K562 (cell line): ENCODE measurements around the gene INSYN2B. TPM values are rescaled to one million over a fixed set of nuclear protein-coding genes. Genes with fewer than 3 reads are reported as not detected.

Experiments
- ATAC-seq: fragments of 200-7000 bp; cut with Tn5 transposase; 3 replicates; pipeline ENCODE4 v1.9.1; 2020; ENCODE audit warnings: moderate library complexity
- BruUV-seq: library from RNA; stranded (reverse); fragments of 400-500 nt; replicated peaks from 2 replicates; lab custom pipeline; 2021; lab: Mats Ljungman, UMichigan
- CTCF ChIA-PET: fragments of 300-600 bp; formaldehyde crosslinking; extraction: SDS; loops from one replicate; lab custom pipeline; 2021; ENCODE audit warnings: low intra/inter-chr PET ratio; lab: Yijun Ruan, JAX
- POLR2A ChIA-PET: fragments of 300-600, 350-650 bp; sonication (Branson Sonifier 250); formaldehyde crosslinking; extraction: SDS; loops from one replicate; lab custom pipeline; 2021; ENCODE audit warnings: antibody characterized with exemption, inconsistent platforms; lab: Yijun Ruan, JAX
- DNase-seq, 4 experiments: peaks; one replicate each; pipeline versions ENCODE4 v3.0.0 to v3.0.0-alpha.2; 2011 to 2018; ENCODE audit warnings: low spot score in 3 of 4, mixed read lengths in 3 of 4; ENCODE audit errors: extremely low read depth in 1 of 4
- FAIRE-seq: peaks from 2 replicates; lab custom pipeline; 2011; peaks lifted over from hg19 to GRCh38; lab: Jason Lieb, UNC
- H2AFZ ChIP-seq: 2 replicates; pipeline ENCODE4 v1.6.0; 2011; ENCODE audit warnings: low read depth, low read length, control low read depth, inconsistent platforms
- H3K27ac ChIP-seq: fragments of 200-600 bp; 3 replicates; pipeline ENCODE4 v1.8.0; 2011; ENCODE audit warnings: low read depth, mild to moderate bottlenecking, control low read depth, inconsistent platforms, low read length, moderate library complexity, mixed read lengths; ENCODE audit errors: extremely low read depth
- H3K27me3 ChIP-seq, 2 experiments: fragments of 300-600 bp in 1 of 2; 2 replicates in 1 of 2; 3 replicates in 1 of 2; pipeline versions ENCODE4 v1.6.0 to v1.8.0; 2011; ENCODE audit warnings: inconsistent platforms in 2 of 2, low read length in 2 of 2, mild to moderate bottlenecking in 1 of 2, mixed read lengths in 1 of 2, moderate library complexity in 1 of 2; ENCODE audit not compliant: control insufficient read depth in 2 of 2, insufficient read depth in 2 of 2
- H3K36me3 ChIP-seq: fragments of 300-600 bp; 3 replicates; pipeline ENCODE4 v1.8.0; 2011; ENCODE audit warnings: mild to moderate bottlenecking, low read length, inconsistent platforms; ENCODE audit not compliant: control insufficient read depth, insufficient read depth
- H3K4me1 ChIP-seq, 2 experiments: fragments of 200-600 bp in 1 of 2; replicated peaks in 1 of 2; 2 replicates in 1 of 2; 3 replicates in 1 of 2; pipeline versions ENCODE4 v1.5.1 to v1.8.0; 2011; ENCODE audit warnings: inconsistent platforms in 2 of 2, low read length in 2 of 2, mild to moderate bottlenecking in 1 of 2, mixed read lengths in 1 of 2, moderate library complexity in 1 of 2; ENCODE audit not compliant: control insufficient read depth in 2 of 2, insufficient read depth in 2 of 2
- H3K4me2 ChIP-seq: 2 replicates; pipeline ENCODE4 v1.6.1; 2011; ENCODE audit warnings: low read length, control low read depth, inconsistent platforms, mixed read lengths; ENCODE audit not compliant: insufficient read depth
- H3K4me3 ChIP-seq: fragments of 200-600 bp; sonication (generic), shearing (Covaris generic); 2 replicates; pipeline ENCODE4 v1.5.1; 2016; ENCODE audit warnings: control low read depth, inconsistent platforms
- H3K79me2 ChIP-seq: fragments of 200-600 bp; 3 replicates; pipeline ENCODE4 v1.8.0; 2011; ENCODE audit warnings: low read length, inconsistent platforms; ENCODE audit not compliant: control insufficient read depth, insufficient read depth
- H3K9ac ChIP-seq, 2 experiments: 2 replicates each; pipeline versions ENCODE4 v1.6.0 to v1.6.1; 2011; ENCODE audit warnings: low read depth in 2 of 2, low read length in 2 of 2, control low read depth in 1 of 2, inconsistent platforms in 1 of 2, mild to moderate bottlenecking in 1 of 2, mixed read lengths in 1 of 2; ENCODE audit not compliant: insufficient read depth in 1 of 2
- H3K9me1 ChIP-seq: one replicate; pipeline ENCODE4 v1.6.0; 2011; ENCODE audit warnings: inconsistent platforms, mild to moderate bottlenecking, low read length, moderate library complexity; ENCODE audit not compliant: control insufficient read depth, insufficient read depth
- H3K9me3 ChIP-seq: replicated peaks from 2 replicates; pipeline ENCODE4 v1.5.1; 2011; ENCODE audit warnings: low read depth, low read length, inconsistent platforms; ENCODE audit not compliant: control insufficient read depth, insufficient read depth
- H4K20me1 ChIP-seq: replicated peaks from 2 replicates; pipeline ENCODE4 v1.6.1; 2011; ENCODE audit warnings: low read length, inconsistent platforms, mixed read lengths; ENCODE audit not compliant: control insufficient read depth, insufficient read depth
- CBX3 ChIP-seq, 2 experiments: IDR thresholded peaks; 1 replicate in 1 of 2; 2 replicates in 1 of 2; pipeline ENCODE4 v1.6.1; 2012; ENCODE audit warnings: inconsistent platforms in 2 of 2, low read length in 2 of 2, borderline replicate concordance in 1 of 2, control low read depth in 1 of 2
- CEBPB ChIP-seq: fragments of 450-650 bp; IDR thresholded peaks from 2 replicates; pipeline ENCODE4 v1.6.1; 2016; ENCODE audit warnings: missing genetic modification characterization, missing compliant biosample characterization
- CREB3L1 ChIP-seq: fragments of 450-650 bp; IDR thresholded peaks from 2 replicates; pipeline ENCODE4 v1.6.1; 2014; ENCODE audit warnings: low read depth, mild to moderate bottlenecking, moderate library complexity, borderline replicate concordance
- FOXK2 ChIP-seq, 2 experiments: fragments of 450-650 bp; IDR thresholded peaks in 1 of 2; conservative IDR thresholded peaks in 1 of 2; 2 replicates each; pipeline ENCODE4 v1.6.1; 2016; ENCODE audit warnings: low read depth in 2 of 2, mild to moderate bottlenecking in 1 of 2
- KAT2B ChIP-seq: IDR thresholded peaks from one replicate; pipeline ENCODE4 v1.6.1; 2012; ENCODE audit warnings: low read depth, mild to moderate bottlenecking, control low read depth, inconsistent platforms, low read length, moderate library complexity
- KDM5B ChIP-seq: fragments of 200-600 bp; sonication (generic); IDR thresholded peaks from 2 replicates; pipeline ENCODE4 v1.6.1; 2012; ENCODE audit warnings: low read depth, mild to moderate bottlenecking, moderate library complexity, low read length, control low read depth, inconsistent platforms; ENCODE audit not compliant: insufficient replicate concordance
- NFYB ChIP-seq: IDR thresholded peaks from 2 replicates; pipeline ENCODE4 v1.6.1; 2011; ENCODE audit warnings: mild to moderate bottlenecking, moderate library complexity; ENCODE audit not compliant: insufficient read length; ENCODE audit errors: extremely low read depth
- POLR2H ChIP-seq: IDR thresholded peaks from 2 replicates; pipeline ENCODE4 v1.6.1; 2016; ENCODE audit warnings: missing genetic modification characterization, low read depth, mild to moderate bottlenecking, control low read depth, missing compliant biosample characterization, moderate library complexity
- RBBP5 ChIP-seq: fragments of 200-600 bp; sonication (generic); IDR thresholded peaks from 2 replicates; pipeline ENCODE4 v1.6.1; 2012; ENCODE audit warnings: borderline replicate concordance, mild to moderate bottlenecking, low read length, control low read depth, inconsistent platforms; ENCODE audit not compliant: insufficient read depth, poor library complexity, severe bottlenecking
- RBM14 ChIP-seq: fragments of 200-400 bp; formaldehyde crosslinking; IDR thresholded peaks from 2 replicates; pipeline ENCODE4 v1.6.1; 2018; ENCODE audit warnings: low read depth, mild to moderate bottlenecking, low read length, moderate library complexity, borderline replicate concordance; ENCODE audit not compliant: insufficient read depth
- TAF15 ChIP-seq: fragments of 200-400 bp; formaldehyde crosslinking; IDR thresholded peaks from 2 replicates; pipeline ENCODE4 v1.6.1; 2017; ENCODE audit warnings: mild to moderate bottlenecking, low read depth, low read length, moderate library complexity
- ZNF197 ChIP-seq: fragments of 200-800 bp; sonication (Bioruptor generic); IDR thresholded peaks from 2 replicates; pipeline ENCODE4 v1.6.1; 2016; ENCODE audit warnings: low read depth, missing genetic modification characterization, missing compliant biosample characterization
- in situ Hi-C: fragments of 300-500 bp; cut with MboI; formaldehyde crosslinking; loops from 4 replicates; pipeline ENCODE4 v1.15.0; 2018; ENCODE audit warnings: inconsistent platforms, mixed read lengths
- intact Hi-C: fragments of 100-400 bp; cut with micrococcal nuclease; formaldehyde crosslinking; loops from 2 replicates; pipeline ENCODE4 v1.14.2; 2022
- polyA plus RNA-seq, 8 experiments: library from polyadenylated mRNA; depleted of rRNA in 4 of 8; stranded (reverse) in 5 of 8; unstranded in 3 of 8; fragments of >200 nt; fragmentation: Nextera tagmentation in 2 of 8; fragmentation: Illumina TruSeq in 1 of 8; extraction: Ambion mirVana in 2 of 8; extraction: Trizol in 1 of 8; gene quantifications; 2 replicates each; pipeline versions ENCODE4 v1.2.1 to v1.2.3, GENCODE V29; 2011 to 2014; ENCODE audit warnings: inconsistent platforms in 1 of 8, missing spikeins in 1 of 8
- total RNA-seq, 7 experiments: library from RNA; depleted of rRNA in 6 of 7; stranded (reverse); fragments of >200 nt in 6 of 7; fragmentation: Illumina TruSeq in 2 of 7; extraction: Trizol in 2 of 7; gene quantifications; 2 replicates each; pipeline versions ENCODE4 v1.2.1 to v1.2.3, GENCODE V29; 2011 to 2021; ENCODE audit warnings: low replicate concordance in 1 of 7
- TF ChIP-seq, protein P1 (sequence below): sonication (generic); formaldehyde crosslinking; IDR thresholded peaks from 2 replicates; pipeline ENCODE4 v1.8.0; 2023; ENCODE audit warnings: mild to moderate bottlenecking, missing genetic modification reagents

Gene INSYN2B
- total and polyA plus RNA-seq, 9 of the 15 experiments (the other 6 are each of a cell fraction or from before 2014, with no cell fraction given): not detected

- Histone ChIP-seq H3K9me3 (no peaks in the 10 kb centered on the region), H3K27me3 (peaks cover 0 to 2% of the 10 kb centered on the region in 2 experiments; a peak in 1 of 5 replicates), H4K20me1 (0 out of 2 replicates have a peak, but pooled peaks cover 3% of the 10 kb centered on the region), H3K4me3 (no peak overlapping the region), H2AFZ (no peak overlapping the region), H3K27ac (no peak overlapping the region), H3K4me2 (no peak overlapping the region), H3K36me3 (no peaks in the 10 kb centered on the region), H3K4me1 (no peaks in the 10 kb centered on the region), H3K9me1 (no peaks in the 10 kb centered on the region), H3K9ac (no peak overlapping the region), H3K79me2 (no peaks in the 10 kb centered on the region)
- DNase-seq (no peak), FAIRE-seq (no peak), ATAC-seq (no peak)
- ChIA-PET CTCF (no interaction called here), POLR2A (interaction anchor here (1.2 kb wide), 1 partner anchor 13 kb away, joined by 3 read pairs; no protein-coding TSS in a partner anchor)
- intact Hi-C loops: no loop called here
- BruUV-seq: no TSS peak
- TF ChIP-seq CBX3 (IDR thresholded peaks at IDR 0.05; ENCODE audit: borderline replicate concordance in 1 of 2, low read length in 2 of 2) (no peak), KAT2B (no peak), FOXK2 (conservative IDR thresholded peaks at IDR 0.05 in 1 of 2, IDR thresholded peaks at IDR 0.05 in 1 of 2; ENCODE audit: low read depth in 2 of 2) (no peak), POLR2H (tag) (no peak), NFYB (no peak), ZNF197 (CRISPR knock-in tag) (no peak), RBM14 (no peak), TAF15 (no peak), CREB3L1 (no peak), CEBPB (tag) (no peak), KDM5B (no peak), RBBP5 (no peak)
- TF ChIP-seq, protein P1, sequence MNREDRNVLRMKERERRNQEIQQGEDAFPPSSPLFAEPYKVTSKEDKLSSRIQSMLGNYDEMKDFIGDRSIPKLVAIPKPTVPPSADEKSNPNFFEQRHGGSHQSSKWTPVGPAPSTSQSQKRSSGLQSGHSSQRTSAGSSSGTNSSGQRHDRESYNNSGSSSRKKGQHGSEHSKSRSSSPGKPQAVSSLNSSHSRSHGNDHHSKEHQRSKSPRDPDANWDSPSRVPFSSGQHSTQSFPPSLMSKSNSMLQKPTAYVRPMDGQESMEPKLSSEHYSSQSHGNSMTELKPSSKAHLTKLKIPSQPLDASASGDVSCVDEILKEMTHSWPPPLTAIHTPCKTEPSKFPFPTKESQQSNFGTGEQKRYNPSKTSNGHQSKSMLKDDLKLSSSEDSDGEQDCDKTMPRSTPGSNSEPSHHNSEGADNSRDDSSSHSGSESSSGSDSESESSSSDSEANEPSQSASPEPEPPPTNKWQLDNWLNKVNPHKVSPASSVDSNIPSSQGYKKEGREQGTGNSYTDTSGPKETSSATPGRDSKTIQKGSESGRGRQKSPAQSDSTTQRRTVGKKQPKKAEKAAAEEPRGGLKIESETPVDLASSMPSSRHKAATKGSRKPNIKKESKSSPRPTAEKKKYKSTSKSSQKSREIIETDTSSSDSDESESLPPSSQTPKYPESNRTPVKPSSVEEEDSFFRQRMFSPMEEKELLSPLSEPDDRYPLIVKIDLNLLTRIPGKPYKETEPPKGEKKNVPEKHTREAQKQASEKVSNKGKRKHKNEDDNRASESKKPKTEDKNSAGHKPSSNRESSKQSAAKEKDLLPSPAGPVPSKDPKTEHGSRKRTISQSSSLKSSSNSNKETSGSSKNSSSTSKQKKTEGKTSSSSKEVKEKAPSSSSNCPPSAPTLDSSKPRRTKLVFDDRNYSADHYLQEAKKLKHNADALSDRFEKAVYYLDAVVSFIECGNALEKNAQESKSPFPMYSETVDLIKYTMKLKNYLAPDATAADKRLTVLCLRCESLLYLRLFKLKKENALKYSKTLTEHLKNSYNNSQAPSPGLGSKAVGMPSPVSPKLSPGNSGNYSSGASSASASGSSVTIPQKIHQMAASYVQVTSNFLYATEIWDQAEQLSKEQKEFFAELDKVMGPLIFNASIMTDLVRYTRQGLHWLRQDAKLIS (CRISPR knock-in tag): no peak
- in situ Hi-C loops: no loop called here
Measured at GRCh38 chr5:169970339-169970738, 10.0 kb downstream of the INSYN2B start.
